Kidney epithelial cell (primary cell): Measurements from ENCODE around the gene CRIP1. TPM values are rescaled to one million over a fixed set of nuclear protein-coding genes. Genes with fewer than 3 reads are reported as not detected.
A peak's percentile ranks its signal among the peaks of the same experiment; 100 is the strongest.

Source experiments
- DNase-seq: peaks from one replicate; pipeline ENCODE4 v3.0.0-alpha.2; 2010; ENCODE audit warnings: low read depth
- H3K27me3 ChIP-seq: 2 replicates; pipeline ENCODE4 v1.6.0; 2011; ENCODE audit warnings: low read length; ENCODE audit not compliant: control insufficient read depth, insufficient read depth
- H3K36me3 ChIP-seq: 2 replicates; pipeline ENCODE4 v1.5.1; 2011; ENCODE audit warnings: low read length; ENCODE audit not compliant: control insufficient read depth, insufficient read depth
- H3K4me3 ChIP-seq: 2 replicates; pipeline ENCODE4 v1.5.1; 2011; ENCODE audit warnings: low read depth, mild to moderate bottlenecking, control low read depth, low read length
- CTCF ChIP-seq: IDR thresholded peaks from 2 replicates; pipeline ENCODE4 v1.5.1; 2011; ENCODE audit warnings: mild to moderate bottlenecking, moderate library complexity, low read length, control low read depth, inconsistent platforms; ENCODE audit not compliant: insufficient read depth, poor library complexity, severe bottlenecking
- total RNA-seq: library from RNA; depleted of rRNA; stranded (reverse); fragments of >200 nt; gene quantifications from 2 replicates; pipeline ENCODE4 v1.2.3, GENCODE V29; 2015

The CRIP1 gene
- total RNA-seq, 1 donor from 2014 or later = 2.0 TPM

- Histone ChIP-seq H3K36me3 (no peaks in the 10 kb centered on the region), H3K4me3 (peak overlapping the region; percentile 48), H3K27me3 (peaks cover 48% of the 10 kb centered on the region)
- DNase-seq = no peak
- peak; percentile 59 for TF ChIP-seq CTCF
Observed at GRCh38 chr14:105527826-105528585, 41.3 kb downstream of the CRIP1 start.

- TF ChIP-seq CTCF = no peak
- H3K27me3 ChIP-seq = peaks cover 54% of the 10 kb centered on the region
- H3K4me3 ChIP-seq = peak overlapping the region; percentile 6
- DNase-seq = no peak
- no peaks in the 10 kb centered on the region for H3K36me3 ChIP-seq
Observed at GRCh38 chr14:105528586-105529318, 42.1 kb downstream of the CRIP1 start.

GRCh38 chr14:105529319-105529568 lies 42.6 kb downstream of the CRIP1 start:
- no peak for TF ChIP-seq CTCF
- no peak for DNase-seq
- no peaks in the 10 kb centered on the region for H3K36me3 ChIP-seq
- no peak overlapping the region for H3K4me3 ChIP-seq
- H3K27me3 ChIP-seq = peaks cover 54% of the 10 kb centered on the region

- no peak for TF ChIP-seq CTCF
- no peak overlapping the region for H3K4me3 ChIP-seq
- H3K36me3 ChIP-seq = no peaks in the 10 kb centered on the region
- no peak for DNase-seq
- peaks cover 54% of the 10 kb centered on the region for H3K27me3 ChIP-seq
Observed at GRCh38 chr14:105529569-105530284, 43.0 kb downstream of the CRIP1 start.

GRCh38 chr14:105530285-105531087 lies 43.8 kb downstream of the CRIP1 start:
- TF ChIP-seq CTCF = no peak
- no peak for DNase-seq
- no peak overlapping the region for H3K4me3 ChIP-seq
- no peaks in the 10 kb centered on the region for H3K36me3 ChIP-seq
- H3K27me3 ChIP-seq = peaks cover 54% of the 10 kb centered on the region
